ENCODE measurements around the gene ME3.
"Not testable (repeated sequence)": the region's sequence is repeated elsewhere in the genome, so short reads cannot be mapped to it uniquely, and the experiment has no call there.

Gene ME3

GRCh38 chr11:86666193-86666592, 6.2 kb downstream of the ME3 start:
- DNase-seq (ENCODE audit: low spot score in 2 of 2): no peak
- Mint-ChIP-seq H3K27ac (no peak overlapping the region), H3K9me3 (peaks cover 2% of the 10 kb centered on the region), H3K4me3 (no peak overlapping the region), H3K36me3 (no peaks in the 10 kb centered on the region), H3K4me1 (peaks cover 2% of the 10 kb centered on the region), H3K27me3 (peaks cover 33% of the 10 kb centered on the region)
- ATAC-seq (ENCODE audit: low read depth): no peak

- Mint-ChIP-seq H3K27me3 (peaks cover 34% of the 10 kb centered on the region), H3K36me3 (no peaks in the 10 kb centered on the region), H3K9me3 (peaks cover 2% of the 10 kb centered on the region), H3K27ac (no peak overlapping the region), H3K4me1 (no peaks in the 10 kb centered on the region), H3K4me3 (no peak overlapping the region)
- no peak for ATAC-seq (ENCODE audit: low read depth)
- DNase-seq (ENCODE audit: low spot score in 2 of 2): no peak
These were observed 7.5 kb downstream of the ME3 start for GRCh38 chr11:86664930-86665329.

- H3K27ac Mint-ChIP-seq: no peak overlapping the region
- H3K27me3 Mint-ChIP-seq: peaks cover 23% of the 10 kb centered on the region
- H3K4me3 Mint-ChIP-seq: no peak overlapping the region
- H3K4me1 Mint-ChIP-seq: no peaks in the 10 kb centered on the region
- ATAC-seq (ENCODE audit: low read depth) (no peak), DNase-seq (ENCODE audit: low spot score in 2 of 2) (no peak)
- no peaks in the 10 kb centered on the region for H3K36me3 Mint-ChIP-seq
- peaks cover 2% of the 10 kb centered on the region for H3K9me3 Mint-ChIP-seq
These were observed 8.7 kb downstream of the ME3 start for GRCh38 chr11:86663761-86664160.

- Mint-ChIP-seq H3K4me3 (no peak overlapping the region), H3K36me3 (no peaks in the 10 kb centered on the region), H3K27ac (no peak overlapping the region), H3K4me1 (no peaks in the 10 kb centered on the region), H3K27me3 (peaks cover 20% of the 10 kb centered on the region), H3K9me3 (peaks cover 2% of the 10 kb centered on the region)
- DNase-seq (ENCODE audit: low spot score in 2 of 2) (no peak), ATAC-seq (ENCODE audit: low read depth) (no peak)
These were observed 9.1 kb downstream of the ME3 start for GRCh38 chr11:86663291-86663690.

- no peak overlapping the region for H3K27ac Mint-ChIP-seq
- H3K9me3 Mint-ChIP-seq: peaks cover 2% of the 10 kb centered on the region
- DNase-seq (ENCODE audit: low spot score in 2 of 2) (no peak), ATAC-seq (ENCODE audit: low read depth) (no peak)
- no peak overlapping the region for H3K4me3 Mint-ChIP-seq
- H3K27me3 Mint-ChIP-seq: peaks cover 12% of the 10 kb centered on the region
- no peaks in the 10 kb centered on the region for H3K36me3 Mint-ChIP-seq
- no peaks in the 10 kb centered on the region for H3K4me1 Mint-ChIP-seq
These were observed 11.7 kb downstream of the ME3 start for GRCh38 chr11:86660736-86661135.

GRCh38 chr11:86660088-86660487, 12.3 kb downstream of the ME3 start:
- H3K4me1 Mint-ChIP-seq: no peaks in the 10 kb centered on the region
- DNase-seq (ENCODE audit: low spot score in 2 of 2) (no peak), ATAC-seq (ENCODE audit: low read depth) (no peak)
- no peak overlapping the region for H3K4me3 Mint-ChIP-seq
- no peaks in the 10 kb centered on the region for H3K36me3 Mint-ChIP-seq
- no peaks in the 10 kb centered on the region for H3K9me3 Mint-ChIP-seq
- H3K27ac Mint-ChIP-seq: no peak overlapping the region
- peaks cover 7% of the 10 kb centered on the region for H3K27me3 Mint-ChIP-seq

- DNase-seq (ENCODE audit: low spot score in 2 of 2) (no peak), ATAC-seq (ENCODE audit: low read depth) (no peak)
- Mint-ChIP-seq H3K36me3 (no peaks in the 10 kb centered on the region), H3K4me3 (no peak overlapping the region), H3K27me3 (peaks cover 5% of the 10 kb centered on the region), H3K9me3 (peaks cover 1% of the 10 kb centered on the region), H3K4me1 (no peaks in the 10 kb centered on the region), H3K27ac (no peak overlapping the region)
These were observed 13.9 kb downstream of the ME3 start for GRCh38 chr11:86658534-86658933.

- DNase-seq (ENCODE audit: low spot score in 2 of 2); H3K4me1 Mint-ChIP-seq; H3K27ac Mint-ChIP-seq; H3K36me3 Mint-ChIP-seq; H3K4me3 Mint-ChIP-seq; H3K9me3 Mint-ChIP-seq; ATAC-seq (ENCODE audit: low read depth): not testable (repeated sequence)
- H3K27me3 Mint-ChIP-seq: peaks cover 19% of the 10 kb centered on the region
These were observed 27.2 kb downstream of the ME3 start for GRCh38 chr11:86645212-86645611.

- no peak overlapping the region for H3K27ac Mint-ChIP-seq
- ATAC-seq (ENCODE audit: low read depth): no peak
- H3K4me1 Mint-ChIP-seq: no peaks in the 10 kb centered on the region
- H3K9me3 Mint-ChIP-seq: peaks cover 4% of the 10 kb centered on the region
- DNase-seq (ENCODE audit: low spot score in 2 of 2): no peak
- H3K36me3 Mint-ChIP-seq: no peaks in the 10 kb centered on the region
- peaks cover 19% of the 10 kb centered on the region for H3K27me3 Mint-ChIP-seq
- H3K4me3 Mint-ChIP-seq: no peak overlapping the region
These were observed 28.1 kb downstream of the ME3 start for GRCh38 chr11:86644291-86644690.

GRCh38 chr11:86641537-86642261, 30.7 kb downstream of the ME3 start:
- Mint-ChIP-seq H3K4me1 (no peaks in the 10 kb centered on the region), H3K36me3 (no peaks in the 10 kb centered on the region), H3K9me3 (no peaks in the 10 kb centered on the region)

GRCh38 chr11:86639137-86639536, 33.3 kb downstream of the ME3 start:
- H3K9me3 Mint-ChIP-seq: no peaks in the 10 kb centered on the region
- H3K27ac Mint-ChIP-seq: no peak overlapping the region
- H3K4me3 Mint-ChIP-seq: no peak overlapping the region
- no peaks in the 10 kb centered on the region for H3K4me1 Mint-ChIP-seq
- H3K27me3 Mint-ChIP-seq: peaks cover 8% of the 10 kb centered on the region
- DNase-seq (ENCODE audit: low spot score in 2 of 2) (no peak), ATAC-seq (ENCODE audit: low read depth) (no peak)
- no peaks in the 10 kb centered on the region for H3K36me3 Mint-ChIP-seq

More at GRCh38 chr11:86641537-86642261, 30.7 kb downstream of the ME3 start:
- H3K27ac Mint-ChIP-seq: no peak overlapping the region
- peaks cover 19% of the 10 kb centered on the region for H3K27me3 Mint-ChIP-seq
- H3K4me3 Mint-ChIP-seq: no peak overlapping the region
- DNase-seq (ENCODE audit: low spot score in 2 of 2) (no peak), ATAC-seq (ENCODE audit: low read depth) (no peak)

- no peaks in the 10 kb centered on the region for H3K4me1 Mint-ChIP-seq
These were observed 33.7 kb downstream of the ME3 start for GRCh38 chr11:86638673-86639072.

GRCh38 chr11:86637988-86638387, 34.4 kb downstream of the ME3 start:
- no peaks in the 10 kb centered on the region for H3K36me3 Mint-ChIP-seq
- no peak for ATAC-seq (ENCODE audit: low read depth)

More at GRCh38 chr11:86638673-86639072, 33.7 kb downstream of the ME3 start:
- H3K4me3 Mint-ChIP-seq: no peak overlapping the region
- H3K27ac Mint-ChIP-seq: no peak overlapping the region
- DNase-seq (ENCODE audit: low spot score in 2 of 2) (no peak), ATAC-seq (ENCODE audit: low read depth) (no peak)
- peaks cover 6% of the 10 kb centered on the region for H3K27me3 Mint-ChIP-seq
- no peaks in the 10 kb centered on the region for H3K36me3 Mint-ChIP-seq
- H3K9me3 Mint-ChIP-seq: no peaks in the 10 kb centered on the region

GRCh38 chr11:86636275-86636674, 36.1 kb downstream of the ME3 start:
- H3K4me3 Mint-ChIP-seq: no peak overlapping the region
- no peak overlapping the region for H3K27ac Mint-ChIP-seq
- H3K27me3 Mint-ChIP-seq: peaks cover 5% of the 10 kb centered on the region
- DNase-seq (ENCODE audit: low spot score in 2 of 2): no peak
- no peak for ATAC-seq (ENCODE audit: low read depth)
- no peaks in the 10 kb centered on the region for H3K9me3 Mint-ChIP-seq
- no peaks in the 10 kb centered on the region for H3K4me1 Mint-ChIP-seq
- H3K36me3 Mint-ChIP-seq: no peaks in the 10 kb centered on the region

More at GRCh38 chr11:86637988-86638387, 34.4 kb downstream of the ME3 start:
- Mint-ChIP-seq H3K4me3 (no peak overlapping the region), H3K27me3 (peaks cover 5% of the 10 kb centered on the region), H3K27ac (no peak overlapping the region), H3K9me3 (no peaks in the 10 kb centered on the region), H3K4me1 (no peaks in the 10 kb centered on the region)
- no peak for DNase-seq (ENCODE audit: low spot score in 2 of 2)
